Esophagus muscularis mucosa (tissue), 4 donors: ENCODE data around the gene CFAP157.

ENCODE experiments used
- EP300 ChIP-seq: sonication (generic); formaldehyde crosslinking; IDR thresholded peaks from one replicate; pipeline ENCODE4 v1.6.1; 2017; ENCODE audit warnings: antibody characterized with exemption
- POLR2AphosphoS5 ChIP-seq, 2 donors: sonication (generic); formaldehyde crosslinking; IDR thresholded peaks; one replicate each; pipeline ENCODE4 v1.6.1; 2017; ENCODE audit warnings: antibody characterized with exemption in 2 of 2
- TF ChIP-seq, protein P1 (sequence below), 3 experiments: fragments of 200-600 bp in 2 of 3; fragments of 450-650 bp in 1 of 3; sonication (generic) in 2 of 3; IDR thresholded peaks; one replicate each; pipeline ENCODE4 v1.5.1; 2017 to 2019; ENCODE audit warnings: antibody characterized with exemption in 3 of 3, mild to moderate bottlenecking in 2 of 3, moderate library complexity in 1 of 3

- TF ChIP-seq, protein P1, sequence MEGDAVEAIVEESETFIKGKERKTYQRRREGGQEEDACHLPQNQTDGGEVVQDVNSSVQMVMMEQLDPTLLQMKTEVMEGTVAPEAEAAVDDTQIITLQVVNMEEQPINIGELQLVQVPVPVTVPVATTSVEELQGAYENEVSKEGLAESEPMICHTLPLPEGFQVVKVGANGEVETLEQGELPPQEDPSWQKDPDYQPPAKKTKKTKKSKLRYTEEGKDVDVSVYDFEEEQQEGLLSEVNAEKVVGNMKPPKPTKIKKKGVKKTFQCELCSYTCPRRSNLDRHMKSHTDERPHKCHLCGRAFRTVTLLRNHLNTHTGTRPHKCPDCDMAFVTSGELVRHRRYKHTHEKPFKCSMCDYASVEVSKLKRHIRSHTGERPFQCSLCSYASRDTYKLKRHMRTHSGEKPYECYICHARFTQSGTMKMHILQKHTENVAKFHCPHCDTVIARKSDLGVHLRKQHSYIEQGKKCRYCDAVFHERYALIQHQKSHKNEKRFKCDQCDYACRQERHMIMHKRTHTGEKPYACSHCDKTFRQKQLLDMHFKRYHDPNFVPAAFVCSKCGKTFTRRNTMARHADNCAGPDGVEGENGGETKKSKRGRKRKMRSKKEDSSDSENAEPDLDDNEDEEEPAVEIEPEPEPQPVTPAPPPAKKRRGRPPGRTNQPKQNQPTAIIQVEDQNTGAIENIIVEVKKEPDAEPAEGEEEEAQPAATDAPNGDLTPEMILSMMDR (IDR thresholded peaks at IDR 0.05): no peak
- TF ChIP-seq POLR2AphosphoS5 (IDR thresholded peaks at IDR 0.05): no peak
- no peak for TF ChIP-seq EP300
These were observed 11.7 kb upstream of the CFAP157 start for GRCh38 chr9:127694890-127695720.
